Omental fat pad (tissue), 4 donors: ENCODE results near the gene GFI1. TPM values are rescaled to one million over a fixed set of nuclear protein-coding genes. Genes with fewer than 3 reads are reported as not detected.
"Not testable (repeated sequence)": the region's sequence is repeated elsewhere in the genome, so short reads cannot be mapped to it uniquely, and the experiment has no call there.

Experiments
- ATAC-seq: fragments of 150-250 bp; one replicate; pipeline ENCODE4 v1.9.1; 2016; ENCODE audit warnings: mild to moderate bottlenecking, moderate library complexity; ENCODE audit not compliant: low FRiP score
- DNase-seq: peaks from one replicate; pipeline ENCODE4 v3.0.0-alpha.2; 2019; ENCODE audit warnings: low spot score
- CTCF ChIP-seq, 3 donors: fragments of 450-650 bp; IDR thresholded peaks; one replicate each; pipeline ENCODE4 v1.5.1; 2016 to 2017; ENCODE audit warnings: antibody characterized with exemption in 3 of 3, mild to moderate bottlenecking in 3 of 3, moderate library complexity in 2 of 3
- total RNA-seq, 4 donors: library from RNA; depleted of rRNA; stranded (reverse); fragments of >200 nt; gene quantifications; one replicate each; pipeline ENCODE4 v1.1.0, GENCODE V29; 2016

GFI1 gene
- total RNA-seq: 1 to 10 TPM in 3 of 4 donors, under 1 TPM in 1; 0.93 to 2.9 (median 1.4) TPM

DNA sequence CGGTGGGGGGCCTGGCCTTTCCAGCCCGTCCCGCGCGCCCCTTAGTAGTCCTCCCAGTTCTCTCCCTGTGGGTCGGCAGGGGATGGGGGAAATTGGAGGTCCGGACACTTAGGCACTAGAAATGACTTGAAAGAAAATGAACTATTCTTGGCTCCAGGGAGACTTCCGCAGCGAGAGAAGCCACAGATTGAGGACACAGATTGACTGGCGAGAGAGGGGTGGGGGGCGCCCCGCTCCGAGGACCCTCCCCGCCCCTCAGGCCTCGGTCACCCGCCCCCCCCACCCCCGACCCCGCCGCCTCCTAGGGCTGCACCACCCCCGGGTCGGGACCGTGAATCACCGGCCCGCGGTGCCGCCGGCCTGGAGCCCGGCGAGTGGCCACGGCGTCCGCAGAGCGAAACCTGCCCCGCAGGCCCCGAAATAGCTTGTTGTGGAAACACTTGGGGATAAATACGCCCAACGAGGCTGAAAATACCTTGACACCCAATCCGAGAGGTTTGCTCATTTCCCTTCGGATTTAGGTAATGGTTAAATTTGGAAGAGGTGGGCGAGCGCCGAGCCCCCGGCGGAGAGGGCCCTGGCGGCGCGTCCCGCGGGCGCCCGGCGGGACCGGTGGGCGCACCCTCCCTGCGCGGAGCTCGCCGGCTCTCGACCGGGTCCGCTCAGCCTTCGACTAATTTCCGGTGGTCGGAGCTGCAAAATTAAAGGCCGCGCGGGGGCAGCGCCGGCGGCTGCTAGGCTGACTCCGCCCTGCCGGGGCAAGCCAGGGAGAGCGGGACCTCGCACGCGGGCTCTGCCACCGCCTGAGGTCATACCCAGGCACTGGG, at the start of gene GFI1:
Gene GFI1, minus strand, starts transcription at position 675 of the 827 bp plus-strand sequence. CDS start 3,438 bp downstream, outside the sequence.
- no peak for ATAC-seq
- TF ChIP-seq CTCF (IDR thresholded peaks at IDR 0.05): no peak
- no peak for DNase-seq

- not testable (repeated sequence) for DNase-seq, ATAC-seq
Measured at GRCh38 chr1:92532371-92532770, 45.6 kb upstream of the GFI1 start.

GRCh38 chr1:92531939-92532338, 45.2 kb upstream of the GFI1 start:
- ATAC-seq, DNase-seq: not testable (repeated sequence)

DNA sequence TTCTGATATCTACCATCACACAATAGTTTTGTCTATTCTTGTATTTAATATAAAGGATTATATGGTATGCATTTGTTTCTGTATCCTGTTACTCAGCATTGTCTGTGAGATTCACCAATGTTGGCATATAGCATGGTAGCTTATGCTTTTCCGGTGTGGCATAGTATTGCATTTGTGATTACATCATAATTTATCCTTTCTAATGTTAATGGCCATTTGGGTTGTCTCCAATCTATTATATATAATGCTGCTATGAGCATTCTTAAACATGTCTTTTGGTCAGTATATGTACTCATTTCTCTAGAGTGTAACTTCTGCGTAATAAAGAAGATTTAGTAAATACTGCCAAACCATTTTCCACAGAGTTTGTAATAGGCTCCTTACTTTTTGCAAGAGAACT, 40.9 kb upstream of the GFI1 start:
- no peak for TF ChIP-seq CTCF (IDR thresholded peaks at IDR 0.05)
- DNase-seq (no peak), ATAC-seq (no peak)

DNA sequence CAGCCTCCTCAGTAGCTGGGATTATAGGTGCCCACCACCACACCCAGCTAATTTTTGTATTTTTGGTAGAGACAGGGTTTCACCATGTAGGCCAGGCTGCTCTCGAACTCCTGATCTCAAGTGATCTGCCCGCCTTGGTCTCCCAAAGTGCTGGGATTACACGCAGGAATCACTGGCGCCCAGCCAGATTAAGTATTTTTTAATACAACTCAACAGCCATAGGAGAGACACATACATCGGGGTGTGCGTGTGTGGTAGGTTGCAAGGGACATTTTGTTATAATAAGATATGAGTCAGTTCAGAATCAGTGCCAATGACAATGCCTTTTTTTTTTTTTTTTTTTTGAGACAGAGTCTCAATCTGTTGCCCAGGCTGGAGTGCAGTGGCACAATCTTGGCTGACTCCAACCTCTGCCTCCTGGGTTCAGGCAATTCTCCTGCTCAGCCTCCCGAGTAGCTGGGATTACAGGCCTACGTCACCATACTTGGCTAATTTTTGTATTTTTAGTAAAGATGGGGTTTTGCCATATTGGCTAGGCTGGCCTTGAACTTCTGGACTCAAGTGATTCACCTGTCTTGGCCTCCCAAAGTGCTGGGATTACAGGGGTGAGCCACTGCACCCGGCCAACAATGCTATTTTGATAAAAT, 38.3 kb upstream of the GFI1 start:
- DNase-seq, ATAC-seq: not testable (repeated sequence)

GRCh38 chr1:92519043-92519442, 32.3 kb upstream of the GFI1 start:
- TF ChIP-seq CTCF (IDR thresholded peaks at IDR 0.05): no peak
- no peak for DNase-seq
- no peak for ATAC-seq

- DNase-seq (no peak), ATAC-seq (no peak)
- TF ChIP-seq CTCF (IDR thresholded peaks at IDR 0.05): no peak
Measured at GRCh38 chr1:92516574-92516973, 29.8 kb upstream of the GFI1 start.

DNA sequence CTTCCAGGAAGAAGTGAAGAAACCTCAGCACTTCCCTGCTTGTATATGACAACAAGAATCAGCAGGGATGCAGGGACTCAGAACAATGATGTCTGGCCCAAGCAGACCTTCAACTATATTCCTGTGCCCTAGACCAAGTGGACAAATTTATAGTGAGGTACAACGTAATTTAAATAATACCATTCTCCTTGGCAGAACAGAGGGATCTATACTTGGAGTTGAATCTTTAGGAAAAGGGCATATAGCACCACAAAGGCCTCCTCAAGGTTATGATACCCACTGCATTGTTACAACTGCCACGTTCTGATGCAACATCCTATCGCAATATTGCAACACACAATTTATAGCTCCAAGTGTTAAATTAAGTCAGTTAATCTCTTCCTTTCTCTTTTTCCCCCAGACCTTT, 29.1 kb upstream of the GFI1 start:
- no peak for DNase-seq
- no peak for TF ChIP-seq CTCF (IDR thresholded peaks at IDR 0.05)
- ATAC-seq: no peak
